GM12873 (cell line): Measurements from ENCODE around the gene RYR1.

Experiments used
- CTCF ChIP-seq: IDR thresholded peaks from 2 replicates; pipeline ENCODE4 v1.5.1; 2012; ENCODE audit warnings: low read depth, mild to moderate bottlenecking, moderate library complexity, low read length, control low read depth; ENCODE audit not compliant: insufficient read depth; ENCODE audit errors: missing control alignments

Gene RYR1

GRCh38 chr19:38437917-38438316 is 4.4 kb downstream of the RYR1 start:
- TF ChIP-seq CTCF: no peak

GRCh38 chr19:38440592-38440991 is 7.1 kb downstream of the RYR1 start:
- no peak for TF ChIP-seq CTCF

DNA sequence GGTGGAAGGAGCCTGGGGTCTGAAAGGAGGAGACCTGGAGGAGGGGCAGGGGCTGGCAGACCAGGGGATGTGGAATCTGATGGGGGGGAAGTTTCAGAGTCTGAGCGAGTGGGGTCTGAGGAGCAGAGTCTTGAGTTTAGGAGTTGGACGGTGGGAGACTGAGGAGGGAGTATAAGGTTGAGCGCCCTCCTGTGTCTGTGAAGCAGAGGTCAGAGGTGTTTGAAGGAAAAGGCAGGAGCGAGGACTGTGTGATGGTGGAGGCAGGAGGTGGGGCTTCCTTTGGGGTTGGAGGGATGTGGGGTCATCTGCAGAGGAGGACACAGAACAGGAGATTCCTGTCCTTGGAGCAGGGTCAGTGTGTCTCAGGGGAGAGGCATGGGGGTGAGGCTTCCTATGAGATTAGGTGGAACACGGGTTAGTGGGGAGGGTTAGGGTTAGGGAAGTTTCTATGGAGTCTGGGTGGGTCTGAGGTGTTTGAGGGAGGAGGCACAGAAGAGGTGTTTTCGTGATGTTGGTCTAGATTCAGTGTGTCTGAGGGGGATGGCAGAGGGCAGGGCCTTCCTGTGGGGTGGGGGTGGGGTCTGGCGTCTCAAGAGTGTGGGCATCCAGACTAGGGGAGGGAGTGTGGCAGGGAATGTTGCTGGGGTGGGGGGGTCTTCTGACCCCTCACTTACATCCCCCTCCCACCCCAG is 8.3 kb downstream of the RYR1 start:
- TF ChIP-seq CTCF: peak; percentile 41

- no peak for TF ChIP-seq CTCF
These were observed 9.2 kb downstream of the RYR1 start for GRCh38 chr19:38442736-38443135.

GRCh38 chr19:38443458-38443999 is 10.0 kb downstream of the RYR1 start:
- TF ChIP-seq CTCF: no peak

DNA sequence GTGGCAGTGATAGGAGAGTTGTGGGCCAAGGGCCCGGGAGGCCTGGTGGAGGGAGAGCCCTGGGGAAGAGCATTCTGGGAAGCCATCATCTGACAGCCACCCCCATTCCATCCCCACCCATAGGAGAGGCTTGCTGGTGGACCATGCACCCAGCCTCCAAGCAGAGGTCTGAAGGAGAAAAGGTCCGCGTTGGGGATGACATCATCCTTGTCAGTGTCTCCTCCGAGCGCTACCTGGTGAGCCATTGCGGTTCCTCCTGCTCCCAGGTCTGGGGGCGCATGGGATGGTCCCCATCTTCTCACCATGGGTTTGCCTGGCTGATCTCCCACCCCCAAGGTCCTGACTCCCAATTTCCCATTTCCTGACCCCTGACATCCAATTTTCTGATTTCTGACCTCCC is 10.5 kb downstream of the RYR1 start:
- no peak for TF ChIP-seq CTCF

- TF ChIP-seq CTCF: no peak
These were observed 11.9 kb downstream of the RYR1 start for GRCh38 chr19:38445362-38445761.
